Sigmoid colon (tissue), 4 donors: ENCODE results near the gene LSM6.

Experiments used
- EP300 ChIP-seq, 4 donors: sonication (generic); formaldehyde crosslinking; IDR thresholded peaks; one replicate each; pipeline ENCODE4 v1.6.1; 2017; ENCODE audit warnings: antibody characterized with exemption in 4 of 4
- POLR2AphosphoS5 ChIP-seq, 4 donors: sonication (generic); formaldehyde crosslinking; IDR thresholded peaks; one replicate each; pipeline ENCODE4 v1.6.1; 2017; ENCODE audit warnings: antibody characterized with exemption in 4 of 4
- TF ChIP-seq, protein P1 (sequence below), 4 experiments: fragments of 450-650 bp in 3 of 4; fragments of 200-600 bp in 1 of 4; IDR thresholded peaks; one replicate each; pipeline ENCODE4 v1.5.1; 2016 to 2019; ENCODE audit warnings: antibody characterized with exemption in 4 of 4, mild to moderate bottlenecking in 3 of 4, moderate library complexity in 2 of 4

DNA sequence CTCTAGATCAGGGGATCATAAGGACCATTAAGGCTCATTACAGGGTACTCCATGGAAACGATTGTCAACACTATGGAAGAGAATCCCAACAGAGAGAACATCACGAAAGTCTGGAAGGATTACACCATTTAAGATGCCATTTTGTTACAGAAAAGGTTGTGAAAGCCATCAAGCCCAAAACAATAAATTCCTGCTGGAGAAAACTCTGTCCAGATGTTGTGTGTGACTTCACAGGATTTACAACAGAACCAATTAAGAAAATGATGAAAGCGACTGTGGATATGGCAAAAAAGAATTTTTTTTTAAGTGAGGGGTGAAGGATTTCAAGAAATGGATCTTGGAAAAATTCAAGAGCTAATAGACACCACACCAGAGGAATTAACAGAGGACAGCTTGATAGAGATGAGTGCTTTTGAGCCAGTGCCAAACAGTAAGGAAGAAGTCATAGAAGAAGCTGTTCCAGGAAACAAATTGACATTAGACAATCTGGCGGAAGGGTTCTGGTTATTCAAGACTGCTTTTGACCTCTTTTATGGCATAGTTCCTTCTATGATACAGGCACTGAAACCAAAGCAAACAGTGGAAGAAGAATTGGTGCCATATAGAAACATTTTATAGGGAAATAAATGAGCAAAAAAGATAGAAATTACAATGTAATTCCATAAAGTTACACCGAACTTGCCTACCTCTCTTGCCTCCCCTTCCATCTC is 17.3 kb upstream of the LSM6 start:
- TF ChIP-seq, protein P1, sequence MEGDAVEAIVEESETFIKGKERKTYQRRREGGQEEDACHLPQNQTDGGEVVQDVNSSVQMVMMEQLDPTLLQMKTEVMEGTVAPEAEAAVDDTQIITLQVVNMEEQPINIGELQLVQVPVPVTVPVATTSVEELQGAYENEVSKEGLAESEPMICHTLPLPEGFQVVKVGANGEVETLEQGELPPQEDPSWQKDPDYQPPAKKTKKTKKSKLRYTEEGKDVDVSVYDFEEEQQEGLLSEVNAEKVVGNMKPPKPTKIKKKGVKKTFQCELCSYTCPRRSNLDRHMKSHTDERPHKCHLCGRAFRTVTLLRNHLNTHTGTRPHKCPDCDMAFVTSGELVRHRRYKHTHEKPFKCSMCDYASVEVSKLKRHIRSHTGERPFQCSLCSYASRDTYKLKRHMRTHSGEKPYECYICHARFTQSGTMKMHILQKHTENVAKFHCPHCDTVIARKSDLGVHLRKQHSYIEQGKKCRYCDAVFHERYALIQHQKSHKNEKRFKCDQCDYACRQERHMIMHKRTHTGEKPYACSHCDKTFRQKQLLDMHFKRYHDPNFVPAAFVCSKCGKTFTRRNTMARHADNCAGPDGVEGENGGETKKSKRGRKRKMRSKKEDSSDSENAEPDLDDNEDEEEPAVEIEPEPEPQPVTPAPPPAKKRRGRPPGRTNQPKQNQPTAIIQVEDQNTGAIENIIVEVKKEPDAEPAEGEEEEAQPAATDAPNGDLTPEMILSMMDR (IDR thresholded peaks at IDR 0.05), result no peak
- no peak for TF ChIP-seq POLR2AphosphoS5 (IDR thresholded peaks at IDR 0.05)
- no peak for TF ChIP-seq EP300 (IDR thresholded peaks at IDR 0.05)
